GM03348 (cell line): Measurements from ENCODE around the gene TMEM267.
A peak's percentile ranks its signal among the peaks of the same experiment; 100 is the strongest.
"Not testable (repeated sequence)": the region's sequence is repeated elsewhere in the genome, so short reads cannot be mapped to it uniquely, and the experiment has no call there.

Source experiments
- DNase-seq: peaks from one replicate; pipeline ENCODE4 v3.0.0; 2012; ENCODE audit warnings: low spot score

TMEM267 gene

GRCh38 chr5:43483298-43484105 is at the start of gene TMEM267:
Gene TMEM267, minus strand, starts transcription at chr5:43483865. Its CDS starts 29,896 bp downstream, at chr5:43453969.
- peak; percentile 94 for DNase-seq

GRCh38 chr5:43530648-43531047 is 47.0 kb upstream of the TMEM267 start:
- DNase-seq: no peak

GRCh38 chr5:43523662-43524072 is 40.0 kb upstream of the TMEM267 start:
- DNase-seq: no peak

- DNase-seq: no peak
Observed at GRCh38 chr5:43520615-43521014, 37.0 kb upstream of the TMEM267 start.

GRCh38 chr5:43515678-43516048 is 32.0 kb upstream of the TMEM267 start:
- no peak for DNase-seq

GRCh38 chr5:43514816-43515677 is 31.4 kb upstream of the TMEM267 start, which contains the start of gene C5orf34:
Gene C5orf34, minus strand, starts transcription at chr5:43515148. Its CDS starts 5,809 bp downstream, at chr5:43509339.
- DNase-seq: peak; percentile 98

GRCh38 chr5:43514471-43514815 is 30.8 kb upstream of the TMEM267 start:
- peak; percentile 71 for DNase-seq

GRCh38 chr5:43514025-43514424 is 30.4 kb upstream of the TMEM267 start:
- DNase-seq: no peak

- DNase-seq: not testable (repeated sequence)
Observed at GRCh38 chr5:43511062-43511461, 27.4 kb upstream of the TMEM267 start.

- no peak for DNase-seq
Observed at GRCh38 chr5:43498581-43498980, 14.9 kb upstream of the TMEM267 start.

GRCh38 chr5:43497311-43498104 is 13.8 kb upstream of the TMEM267 start:
- DNase-seq: no peak

- DNase-seq: no peak
Observed at GRCh38 chr5:43491326-43491725, 7.7 kb upstream of the TMEM267 start.

GRCh38 chr5:43486353-43486752 is 2.7 kb upstream of the TMEM267 start:
- DNase-seq: no peak

- no peak for DNase-seq
Observed at GRCh38 chr5:43485406-43485805, 1.7 kb upstream of the TMEM267 start.

- peak; percentile 88 for DNase-seq
Observed at GRCh38 chr5:43484106-43484849, 613 bp upstream of the TMEM267 start.

- peak; percentile 58 for DNase-seq
Observed at GRCh38 chr5:43482490-43483297, 971 bp downstream of the TMEM267 start.

GRCh38 chr5:43469671-43470391 is 13.8 kb downstream of the TMEM267 start:
- no peak for DNase-seq

- no peak for DNase-seq
Observed at GRCh38 chr5:43467100-43467499, 16.6 kb downstream of the TMEM267 start.

- not testable (repeated sequence) for DNase-seq
Observed at GRCh38 chr5:43465455-43465854, 18.2 kb downstream of the TMEM267 start.

GRCh38 chr5:43461066-43461465 is 22.6 kb downstream of the TMEM267 start:
- no peak for DNase-seq
